NCI-H187 treated with DMSO at 0.1 percent for 48 hours (cell line): Measurements from ENCODE around the gene MISFA.
"Not testable (repeated sequence)": the region's sequence is repeated elsewhere in the genome, so short reads cannot be mapped to it uniquely, and the experiment has no call there.

ENCODE experiments used
- DNase-seq: peaks from one replicate; lab custom pipeline; 2025; lab: John Stamatoyannopoulos, UW

The MISFA gene

GRCh38 chr11:18617688-18618341 is 18.2 kb downstream of the MISFA start:
- no peak for DNase-seq

- no peak for DNase-seq
Measured at GRCh38 chr11:18618342-18619025, 18.9 kb downstream of the MISFA start.

GRCh38 chr11:18623707-18624106 is 24.1 kb downstream of the MISFA start:
- DNase-seq: no peak

DNA sequence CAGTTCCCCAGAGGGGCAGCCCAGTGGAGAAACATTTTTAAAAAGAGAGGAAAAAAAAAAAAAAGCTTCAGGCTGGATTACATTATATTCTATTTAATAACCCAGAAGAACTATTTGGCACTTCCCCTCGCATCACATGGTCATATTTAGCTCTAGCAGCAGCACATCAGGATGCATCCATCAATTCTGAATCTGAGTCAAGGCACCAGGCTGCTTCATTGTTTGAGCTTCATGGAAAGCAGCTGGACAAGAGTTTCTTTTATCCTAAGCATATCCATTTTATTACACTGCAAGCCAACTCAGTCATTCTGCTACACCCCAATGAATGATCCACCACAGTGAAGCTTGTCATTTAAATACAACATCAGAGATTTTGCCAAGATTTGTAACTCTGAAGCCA is 24.6 kb downstream of the MISFA start:
- DNase-seq: no peak

DNA sequence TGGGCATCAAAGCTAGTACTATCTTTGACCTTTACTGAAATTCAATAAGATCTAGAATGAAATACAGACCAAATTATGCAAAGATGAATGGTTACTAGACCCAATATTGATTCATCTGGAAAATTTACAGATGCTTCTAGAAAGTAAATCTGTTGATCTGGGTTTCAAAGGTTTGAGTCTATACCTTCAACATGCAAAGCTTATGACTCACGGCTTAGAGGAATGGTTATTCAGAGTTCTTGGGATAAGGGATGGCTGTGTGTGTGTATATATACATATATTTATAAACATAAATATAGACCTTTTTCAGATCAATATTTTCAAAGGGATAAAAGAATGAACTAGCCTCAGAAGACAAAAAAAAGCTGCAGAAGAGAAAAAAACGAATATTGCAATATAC is 33.3 kb downstream of the MISFA start:
- no peak for DNase-seq

DNA sequence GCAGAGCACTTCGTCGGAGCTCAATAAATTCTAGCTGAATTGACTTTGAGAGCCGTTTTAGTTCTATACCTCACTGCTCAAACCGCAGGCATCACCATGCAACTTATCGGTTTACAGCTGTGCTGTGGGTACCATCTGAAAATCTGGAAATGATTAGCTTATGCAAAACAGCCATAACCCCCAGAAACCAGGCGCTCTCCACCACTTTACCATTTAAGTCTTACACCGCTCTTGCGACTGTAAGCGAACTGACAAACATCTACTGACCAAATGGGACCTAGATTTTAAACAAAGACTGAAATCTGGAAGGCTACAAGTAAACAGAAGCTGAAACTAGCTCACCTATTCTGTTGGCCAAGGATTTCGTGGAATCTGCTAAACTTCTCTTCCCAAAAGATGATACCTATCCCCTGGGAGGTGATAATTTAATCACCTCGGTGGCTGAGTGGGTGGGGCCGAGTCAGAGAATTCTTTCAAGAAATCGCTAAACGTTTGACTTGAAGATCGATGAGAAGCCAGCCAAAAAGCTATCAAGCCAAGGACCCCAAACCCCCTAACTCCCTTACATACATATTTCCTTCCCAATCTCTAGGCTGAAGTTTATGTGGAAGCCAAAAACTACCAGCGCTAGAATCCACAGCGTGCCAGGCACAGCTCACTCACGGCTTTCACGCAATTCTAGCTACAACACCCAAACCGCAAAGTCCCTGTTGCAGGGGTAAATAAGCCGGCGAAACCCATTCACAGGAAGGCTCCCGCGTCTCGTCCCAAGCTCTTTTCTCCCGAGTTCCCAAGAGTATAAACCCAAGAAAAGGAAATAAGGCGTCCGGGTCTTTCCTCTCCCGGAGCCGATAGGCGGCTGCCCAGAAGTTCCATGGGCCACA is 33.9 kb downstream of the MISFA start:
- no peak for DNase-seq

DNA sequence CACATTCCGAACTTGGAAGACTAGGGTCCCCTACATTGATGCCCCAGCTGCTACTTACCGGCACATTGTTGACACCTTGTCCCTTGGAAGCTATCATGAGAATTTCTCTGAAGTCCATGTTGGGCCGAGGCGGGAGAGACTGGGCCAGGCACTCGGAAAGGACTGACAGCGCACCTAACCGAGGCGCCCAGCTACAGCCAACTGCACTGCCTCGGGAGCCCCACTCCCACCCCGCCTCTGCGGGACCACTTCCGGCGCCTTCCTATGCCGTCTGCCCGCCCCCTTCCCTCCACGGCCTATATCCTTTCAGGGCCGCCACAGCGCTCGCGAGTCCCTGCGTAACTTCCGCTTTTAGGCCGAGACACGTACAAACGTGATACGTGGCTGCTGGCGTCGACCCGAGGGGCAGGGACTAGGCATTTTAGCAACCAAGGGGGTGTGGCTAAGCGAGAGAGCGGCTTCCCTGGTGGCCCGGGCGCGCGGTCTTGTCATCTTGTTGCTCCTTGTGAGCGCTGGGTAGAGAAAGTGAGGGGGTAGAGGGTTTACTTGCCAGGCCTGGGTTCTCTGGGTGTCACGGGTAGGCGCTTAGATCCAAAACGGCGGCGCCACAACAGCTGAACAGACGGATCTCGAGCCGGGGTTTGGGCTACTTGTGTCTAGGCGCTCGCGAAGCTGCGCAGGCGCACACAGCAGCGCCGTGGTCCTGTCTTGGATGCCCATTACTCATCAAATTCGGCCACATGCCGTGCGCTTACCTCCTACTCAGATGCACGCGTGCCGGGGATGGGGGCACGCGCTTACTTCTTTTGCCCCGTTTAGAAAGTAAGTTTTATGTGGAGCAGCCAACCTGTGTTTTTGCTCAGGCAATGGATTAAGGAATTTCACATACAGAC is 34.8 kb downstream of the MISFA start, which contains the start of gene SPTY2D1:
SPTY2D1 (minus strand) TSS at position 203 of the 893 bp plus-strand sequence; CDS start at position 118, 85 bp downstream.
- DNase-seq: peak; percentile 93

DNA sequence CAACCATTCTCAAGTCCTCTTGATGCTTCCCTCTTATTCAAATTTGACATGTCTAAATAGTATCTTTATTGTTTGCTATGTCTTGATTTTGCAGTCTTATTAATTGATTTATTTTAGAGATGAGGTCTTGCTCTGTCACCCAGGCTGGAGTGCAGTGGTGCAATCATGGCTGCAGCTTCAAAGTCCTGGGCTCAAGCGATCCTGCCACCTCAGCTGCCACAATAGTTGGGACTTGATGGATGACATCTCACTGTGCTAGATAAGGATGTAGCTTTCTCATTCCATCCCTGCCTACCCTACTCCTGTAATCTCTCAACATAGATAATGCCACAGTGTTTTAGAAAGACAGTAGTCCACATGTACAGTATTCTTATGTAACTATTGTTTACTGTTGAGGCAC is 42.1 kb downstream of the MISFA start:
- DNase-seq: no peak

- DNase-seq: not testable (repeated sequence)
Measured at GRCh38 chr11:18643034-18643433, 43.4 kb downstream of the MISFA start.

GRCh38 chr11:18650353-18650752 is 50.8 kb downstream of the MISFA start:
- DNase-seq: no peak

- DNase-seq: no peak
Measured at GRCh38 chr11:18650859-18651557, 51.4 kb downstream of the MISFA start.
